GM12872 (cell line): ENCODE data around the gene CREBL2.

ENCODE experiments used
- CTCF ChIP-seq: IDR thresholded peaks from 3 replicates; pipeline ENCODE4 v1.5.1; 2011; ENCODE audit warnings: low read depth, mild to moderate bottlenecking, low read length, moderate library complexity; ENCODE audit not compliant: insufficient read depth

The CREBL2 gene

GRCh38 chr12:12622418-12622817, 10.7 kb downstream of the CREBL2 start:
- no peak for TF ChIP-seq CTCF

GRCh38 chr12:12624498-12624992, 12.9 kb downstream of the CREBL2 start:
- no peak for TF ChIP-seq CTCF

GRCh38 chr12:12626471-12626870, 14.8 kb downstream of the CREBL2 start:
- TF ChIP-seq CTCF, result no peak

GRCh38 chr12:12627308-12627827, 15.7 kb downstream of the CREBL2 start:
- TF ChIP-seq CTCF, result no peak

GRCh38 chr12:12628013-12628412, 16.3 kb downstream of the CREBL2 start:
- TF ChIP-seq CTCF, result no peak

GRCh38 chr12:12630850-12631249, 19.2 kb downstream of the CREBL2 start:
- no peak for TF ChIP-seq CTCF

- TF ChIP-seq CTCF, result no peak
Measured at GRCh38 chr12:12635651-12636050, 24.0 kb downstream of the CREBL2 start.
